Central memory CD4-positive, alpha-beta T cell (primary cell): ENCODE measurements around the gene NDFIP2.

Experiments
- DNase-seq: peaks from one replicate; pipeline ENCODE4 v3.0.0; 2022

Gene NDFIP2

GRCh38 chr13:79497064-79497463 is 16.1 kb downstream of the NDFIP2 start:
- DNase-seq = no peak

GRCh38 chr13:79497852-79498251 is 16.9 kb downstream of the NDFIP2 start:
- no peak for DNase-seq

GRCh38 chr13:79500829-79501228 is 19.9 kb downstream of the NDFIP2 start:
- no peak for DNase-seq

- DNase-seq = no peak
Observed at GRCh38 chr13:79501538-79502232, 20.7 kb downstream of the NDFIP2 start.

- no peak for DNase-seq
Observed at GRCh38 chr13:79502859-79503468, 22.0 kb downstream of the NDFIP2 start.

- DNase-seq = no peak
Observed at GRCh38 chr13:79503473-79504017, 22.6 kb downstream of the NDFIP2 start.

GRCh38 chr13:79508224-79508961 is 27.4 kb downstream of the NDFIP2 start:
- DNase-seq = no peak

GRCh38 chr13:79511611-79512010 is 30.7 kb downstream of the NDFIP2 start:
- DNase-seq = no peak

- no peak for DNase-seq
Observed at GRCh38 chr13:79512950-79513349, 32.0 kb downstream of the NDFIP2 start.

GRCh38 chr13:79516595-79516994 is 35.6 kb downstream of the NDFIP2 start:
- no peak for DNase-seq

GRCh38 chr13:79519255-79519654 is 38.3 kb downstream of the NDFIP2 start:
- DNase-seq = no peak

GRCh38 chr13:79522583-79522982 is 41.6 kb downstream of the NDFIP2 start:
- DNase-seq = no peak

GRCh38 chr13:79525064-79525857 is 44.3 kb downstream of the NDFIP2 start:
- no peak for DNase-seq

- no peak for DNase-seq
Observed at GRCh38 chr13:79527698-79528097, 46.7 kb downstream of the NDFIP2 start.

GRCh38 chr13:79528356-79528755 is 47.4 kb downstream of the NDFIP2 start:
- no peak for DNase-seq

- no peak for DNase-seq
Observed at GRCh38 chr13:79528759-79529191, 47.8 kb downstream of the NDFIP2 start.

GRCh38 chr13:79529817-79530216 is 48.9 kb downstream of the NDFIP2 start:
- no peak for DNase-seq

GRCh38 chr13:79530270-79530669 is 49.3 kb downstream of the NDFIP2 start:
- DNase-seq = no peak

GRCh38 chr13:79531542-79532254 is 50.7 kb downstream of the NDFIP2 start:
- DNase-seq = no peak

GRCh38 chr13:79532576-79532975 is 51.6 kb downstream of the NDFIP2 start:
- DNase-seq = no peak

- no peak for DNase-seq
Observed at GRCh38 chr13:79533781-79534400, 52.9 kb downstream of the NDFIP2 start.

- no peak for DNase-seq
Observed at GRCh38 chr13:79534596-79534995, 53.6 kb downstream of the NDFIP2 start.
